DMS53 treated with DMSO at 0.1 percent for 48 hours (cell line): ENCODE measurements around the gene NAV2.
A peak's percentile ranks its signal among the peaks of the same experiment; 100 is the strongest.
"Not testable (repeated sequence)": the region's sequence is repeated elsewhere in the genome, so short reads cannot be mapped to it uniquely, and the experiment has no call there.

ENCODE experiments used
- DNase-seq: peaks from one replicate; lab custom pipeline; 2025; ENCODE audit not compliant: unreplicated experiment; lab: John Stamatoyannopoulos, UW

Gene NAV2

DNA sequence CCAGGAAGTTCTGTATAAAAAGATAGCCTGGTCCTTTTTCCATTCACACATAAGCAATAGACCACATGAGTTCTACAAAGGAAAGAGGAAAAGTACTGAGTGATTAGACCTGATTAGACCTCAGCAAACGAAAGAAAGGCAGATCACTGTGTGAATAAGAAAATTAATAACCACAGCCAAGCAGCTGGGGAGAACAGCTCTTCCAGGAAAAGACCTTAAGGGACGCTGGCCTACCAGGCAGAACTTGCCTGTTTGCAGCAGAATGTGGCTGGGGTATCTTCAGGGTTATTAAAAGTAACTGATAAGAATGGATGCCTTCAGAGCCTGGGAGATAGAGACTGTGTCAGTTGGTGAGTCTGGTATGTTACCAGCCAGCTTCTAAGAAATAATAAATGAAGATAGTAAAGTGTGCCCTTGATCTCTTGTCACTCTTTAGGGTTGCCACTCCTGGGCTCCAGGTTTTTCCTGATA, 274.7 kb downstream of the NAV2 start:
- DNase-seq, result no peak

DNA sequence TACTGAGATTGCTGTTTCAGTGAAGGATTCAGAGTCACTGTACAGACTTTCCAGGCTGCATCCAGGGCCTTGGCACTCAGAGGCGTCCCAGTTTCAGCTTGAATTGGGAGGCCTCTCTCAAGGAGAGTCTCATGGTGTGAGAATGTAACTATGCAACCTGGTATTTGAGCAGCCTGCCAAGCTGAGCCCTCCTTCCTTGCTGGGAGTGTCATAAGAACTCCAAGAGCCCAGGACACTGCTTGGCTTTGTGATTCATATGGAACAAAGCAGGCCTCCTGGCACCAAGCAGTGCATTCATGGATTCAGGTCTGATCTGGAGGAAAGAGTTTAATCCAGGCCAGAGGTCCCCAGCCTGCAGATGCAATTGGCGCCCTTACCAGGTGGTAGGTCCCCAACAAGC, 276.0 kb downstream of the NAV2 start:
- no peak for DNase-seq

DNA sequence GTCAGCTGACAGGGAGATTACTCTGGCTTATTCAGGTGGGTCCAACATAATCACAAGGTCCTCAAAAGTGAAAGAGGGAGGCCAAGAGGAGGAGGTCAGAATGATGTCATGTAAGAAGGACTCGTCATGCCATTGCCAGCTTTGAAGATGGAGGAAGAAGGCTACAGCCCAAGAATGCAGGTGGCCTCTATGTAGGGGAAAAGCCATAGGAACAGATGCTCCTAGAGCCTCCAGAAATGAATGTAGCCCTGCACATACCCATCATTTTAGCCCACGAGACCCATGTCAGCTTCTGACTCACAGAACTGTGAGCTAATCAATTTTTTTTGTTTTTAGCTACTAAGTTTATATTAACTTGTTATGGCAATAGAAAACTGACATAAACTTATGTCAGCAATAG, 276.6 kb downstream of the NAV2 start:
- no peak for DNase-seq

DNA sequence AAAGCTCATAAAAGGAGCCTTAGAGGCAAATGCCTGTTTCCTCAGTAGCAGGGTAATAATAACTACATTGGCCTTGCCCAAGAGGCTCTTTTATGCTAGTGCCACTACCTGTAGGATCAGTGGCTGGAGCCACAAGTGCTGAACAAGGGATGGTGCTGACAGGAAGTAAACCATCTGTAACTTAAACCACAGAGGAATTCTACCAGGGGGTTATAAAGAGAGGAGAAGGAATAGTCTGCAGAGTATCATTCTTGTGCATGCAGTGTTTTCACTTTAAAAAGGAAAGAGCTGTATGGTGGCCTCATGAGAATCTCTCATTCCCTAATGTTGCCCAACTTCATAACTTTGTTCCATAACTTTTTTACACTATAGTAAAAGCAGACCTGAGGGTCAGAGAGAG, 279.5 kb downstream of the NAV2 start:
- DNase-seq, result no peak

DNA sequence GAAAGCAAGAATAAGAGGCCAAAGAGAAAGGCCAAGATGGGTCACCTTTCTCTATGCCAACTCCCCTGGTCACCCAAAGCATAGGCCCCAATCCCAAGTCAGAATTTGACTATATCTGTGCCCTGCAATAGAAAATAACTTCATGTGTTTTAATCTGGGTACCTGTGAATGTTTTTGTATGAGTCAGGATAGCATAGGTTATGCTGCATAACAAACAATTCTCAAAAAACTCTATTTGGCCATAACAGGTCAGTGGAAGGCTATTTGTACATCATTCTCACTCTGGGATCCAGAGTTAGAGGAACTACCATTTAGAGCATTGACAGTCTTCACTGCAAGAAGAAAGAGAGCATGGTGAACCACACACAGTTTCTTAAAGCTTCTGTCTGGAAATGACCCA, 280.4 kb downstream of the NAV2 start:
- DNase-seq, result no peak

DNA sequence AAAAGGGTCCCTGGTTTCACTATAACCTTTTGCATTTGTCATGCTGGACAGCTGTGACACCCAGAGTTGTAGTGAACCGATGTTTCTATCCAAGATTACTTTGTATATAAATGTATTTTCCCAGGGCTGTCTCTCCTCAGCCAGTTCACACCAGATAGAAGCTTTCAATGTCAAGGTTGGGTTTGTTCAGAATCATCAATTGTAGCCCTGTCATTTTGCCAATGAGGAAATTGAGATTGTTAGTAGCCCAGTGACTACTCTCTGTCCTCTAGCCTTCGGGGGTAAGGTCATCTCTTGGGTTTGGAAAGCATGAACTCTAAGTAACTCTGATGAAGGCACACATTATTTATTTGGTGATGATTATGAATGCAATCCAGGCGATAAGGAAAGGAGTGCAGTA, 282.0 kb downstream of the NAV2 start:
- DNase-seq, result peak; percentile 66

DNA sequence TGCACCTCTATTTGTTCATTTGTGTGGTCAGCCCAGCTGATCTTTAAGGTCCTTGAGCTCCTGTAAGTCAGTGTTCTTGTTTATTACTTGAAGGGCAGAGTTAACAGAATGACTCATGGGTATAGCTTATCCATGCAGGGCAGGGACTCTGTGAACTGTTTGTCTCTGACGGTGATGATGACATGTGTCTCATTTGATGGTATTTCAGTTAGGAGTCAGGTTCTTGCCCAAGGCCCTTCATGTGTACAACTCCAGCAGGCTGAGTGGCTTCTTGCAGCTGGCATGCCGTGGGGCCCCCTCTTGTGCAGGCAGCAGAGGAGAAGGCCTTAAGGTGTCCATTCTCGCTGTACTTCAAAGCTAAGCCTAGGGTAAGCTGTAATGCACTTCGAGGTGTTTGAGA, 282.5 kb downstream of the NAV2 start:
- peak; percentile 88 for DNase-seq

DNA sequence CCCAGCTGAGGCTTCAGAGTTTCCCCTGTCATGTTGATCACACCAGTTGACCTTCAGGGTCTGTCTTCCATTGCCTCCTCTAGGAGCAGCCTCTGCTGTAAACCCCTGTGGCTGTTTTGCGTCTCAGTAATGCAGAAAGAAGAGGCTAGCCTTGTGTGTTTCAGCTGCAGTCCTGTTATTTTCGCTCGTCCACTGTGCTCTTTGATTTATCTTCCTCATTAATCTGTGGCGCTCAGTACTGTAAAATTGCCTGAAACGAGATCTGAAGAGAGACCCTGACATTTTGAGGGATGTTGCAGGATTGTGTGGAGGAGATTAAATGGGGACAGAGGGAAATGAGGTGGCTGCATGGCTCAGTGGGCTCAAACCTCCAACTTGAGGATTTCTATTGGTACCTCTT, 283.9 kb downstream of the NAV2 start:
- DNase-seq, result no peak

DNA sequence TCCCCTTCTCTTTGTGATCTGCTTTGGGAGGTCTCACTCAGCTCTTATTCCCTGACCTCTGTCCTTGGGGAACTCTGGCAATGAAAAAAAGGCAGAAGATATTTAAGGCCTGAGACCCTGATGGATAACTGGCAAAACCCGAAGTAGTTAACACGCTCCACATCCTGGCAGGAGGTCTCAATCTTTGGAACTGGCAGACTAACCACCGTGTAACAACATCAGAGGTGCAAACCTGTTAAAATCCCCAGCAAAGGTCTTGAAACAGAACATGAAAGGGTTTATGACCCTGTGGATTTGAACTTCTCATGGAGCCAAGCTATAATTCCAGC, 287.3 kb downstream of the NAV2 start:
- DNase-seq, result no peak

DNA sequence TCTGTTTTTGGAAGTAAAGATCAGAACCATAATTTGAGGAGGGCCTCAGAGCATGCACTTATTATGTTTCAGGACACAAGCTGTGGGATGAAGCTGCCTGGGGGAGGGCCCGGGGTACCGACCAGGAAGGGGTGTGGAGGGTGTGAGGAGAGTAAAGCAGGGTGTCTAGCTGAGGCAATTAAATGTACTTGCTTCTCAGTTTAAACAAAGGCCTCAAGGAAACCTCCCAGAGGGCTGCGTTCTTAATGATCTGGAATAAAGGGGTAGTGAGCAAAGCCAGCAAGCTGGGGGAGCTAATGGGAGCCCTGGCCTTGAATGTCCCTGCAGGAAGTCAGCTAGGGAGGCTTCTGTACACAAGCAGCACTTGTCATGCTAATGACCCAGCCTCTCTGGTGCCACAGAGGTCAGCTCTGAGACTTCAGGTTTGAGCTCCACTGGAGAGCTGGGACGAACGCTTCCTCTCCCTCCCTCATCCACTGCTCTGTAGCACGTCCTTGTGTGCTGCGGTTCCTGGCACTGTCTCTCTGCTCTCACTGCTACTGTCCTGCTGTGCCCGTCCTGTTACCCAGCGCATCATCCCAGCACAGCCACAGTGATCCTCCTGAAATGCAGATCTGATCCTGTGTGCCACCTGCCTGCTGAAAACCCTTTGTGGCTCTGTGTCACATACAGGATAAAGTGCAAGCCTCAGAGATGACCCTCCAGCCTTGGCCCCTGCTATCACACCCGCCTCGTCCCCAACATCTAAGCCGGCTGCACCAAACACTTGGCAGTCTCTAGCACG, 287.9 kb downstream of the NAV2 start:
- DNase-seq, result peak; percentile 93

DNA sequence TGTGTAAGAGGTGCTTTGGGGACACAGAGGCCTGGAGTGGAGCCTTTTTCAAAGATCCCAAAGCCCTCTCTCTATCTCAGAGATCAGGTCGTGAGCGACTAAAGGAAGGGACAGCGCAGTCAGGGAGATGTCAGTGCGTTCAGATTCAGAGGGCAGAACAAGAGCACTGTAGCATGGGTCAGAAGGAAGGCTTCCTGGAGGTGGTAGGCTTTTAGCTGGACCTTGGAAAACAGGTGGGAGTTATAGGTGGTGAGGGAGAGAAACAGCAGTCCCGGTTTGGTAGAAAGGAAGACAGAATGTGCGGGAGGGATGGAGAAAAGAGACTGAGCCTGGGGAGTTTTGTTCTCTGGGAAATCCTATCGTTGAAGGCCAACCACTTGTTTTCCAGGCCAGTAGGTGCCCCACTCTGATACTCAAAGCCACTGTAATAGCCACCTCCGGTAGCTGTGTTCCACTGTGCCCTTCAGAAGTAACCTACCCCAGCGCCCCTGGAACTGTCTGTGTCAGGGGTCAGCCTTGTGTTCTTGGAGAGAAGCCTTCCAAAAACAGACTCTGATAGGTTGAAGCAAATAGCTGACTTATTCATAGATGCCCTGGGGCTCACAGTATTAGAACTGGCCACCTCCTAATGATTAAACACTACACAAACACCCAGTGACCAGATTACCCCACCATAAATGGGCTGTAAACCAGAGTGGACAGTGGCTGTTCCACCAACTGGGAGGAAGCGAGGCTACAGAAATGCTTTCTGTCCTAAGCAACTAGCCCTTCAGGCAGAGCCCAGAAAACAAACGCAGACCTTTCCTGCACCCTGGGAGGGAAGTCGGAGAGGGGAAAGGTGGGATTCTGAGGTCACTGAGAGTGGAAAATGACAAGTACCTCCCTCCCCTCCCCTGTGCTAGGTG, 289.9 kb downstream of the NAV2 start:
- no peak for DNase-seq

DNA sequence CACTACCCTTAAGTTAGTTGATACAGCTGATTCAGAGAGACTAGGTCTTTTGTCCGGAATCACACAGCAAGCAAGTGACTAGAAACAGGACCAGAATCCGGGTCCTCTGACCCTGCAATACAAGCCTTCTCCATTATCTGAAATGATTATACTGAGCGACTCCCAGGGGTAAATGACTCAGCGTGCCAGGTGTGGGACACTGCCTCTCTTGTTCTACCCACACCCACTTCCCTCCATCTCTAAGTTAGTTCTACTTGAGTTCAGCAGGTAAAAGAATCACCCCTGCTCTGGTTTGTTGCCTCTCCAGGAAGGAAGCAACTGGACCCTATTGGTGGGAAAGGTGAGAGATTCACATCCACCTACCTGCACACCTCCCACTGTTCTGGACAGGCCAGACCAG, 290.7 kb downstream of the NAV2 start:
- DNase-seq, result peak; percentile 36

DNA sequence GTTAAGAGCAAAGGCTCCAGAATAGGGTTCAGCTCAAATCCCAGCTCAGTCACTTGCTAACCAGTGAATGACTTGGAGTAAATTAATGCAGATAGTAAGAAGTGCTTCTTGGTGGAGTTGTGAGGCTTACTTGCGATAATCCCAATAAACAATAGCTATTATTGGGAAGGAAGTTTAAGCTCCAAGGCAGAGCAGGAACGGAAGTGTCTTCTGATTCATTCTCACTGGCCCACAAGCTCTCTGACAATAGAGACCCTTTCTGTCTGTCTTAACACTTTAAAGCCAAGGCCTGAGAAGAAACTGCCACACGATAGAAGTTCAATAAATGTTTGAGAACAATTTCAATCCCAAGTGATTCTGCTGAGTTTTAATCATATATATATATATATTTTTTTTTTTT, 292.2 kb downstream of the NAV2 start:
- no peak for DNase-seq

DNA sequence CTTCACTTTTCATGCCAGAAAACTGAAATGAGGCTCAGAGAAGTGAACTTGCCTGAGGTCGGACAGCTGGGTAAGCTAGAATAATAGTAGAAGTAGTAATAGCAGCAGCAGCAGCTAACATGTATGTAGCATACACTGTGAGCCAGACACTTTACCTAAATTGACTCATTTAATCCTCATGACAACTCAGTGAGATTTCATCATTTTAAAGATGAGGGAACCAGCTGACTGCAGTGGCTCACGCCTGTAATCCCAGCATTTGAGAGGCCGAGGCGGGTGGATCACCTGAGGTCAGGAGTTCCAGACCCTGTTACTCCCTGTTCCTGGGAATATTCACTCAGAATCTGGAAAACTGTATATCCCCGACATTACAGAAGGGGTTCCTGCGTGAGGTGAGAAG, 293.1 kb downstream of the NAV2 start:
- DNase-seq, result no peak

DNA sequence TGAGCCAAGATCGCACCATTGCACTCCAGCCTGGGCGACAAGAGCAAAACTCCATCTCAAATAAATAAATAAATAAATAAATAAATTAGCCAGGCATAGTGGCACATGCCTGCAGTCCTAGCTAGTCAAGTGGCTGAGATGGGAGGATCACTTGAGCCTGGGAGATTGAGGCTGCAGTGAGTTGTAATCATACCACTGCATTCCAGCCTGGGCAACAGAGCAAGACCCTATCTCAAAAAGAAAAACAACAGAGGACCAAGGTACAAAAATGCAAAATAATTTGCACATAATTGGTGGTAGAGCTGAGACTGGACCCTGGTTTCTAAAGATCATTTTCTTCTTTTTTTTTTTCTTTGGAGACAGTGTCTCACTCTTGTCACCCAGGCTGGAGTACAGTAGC, 294.0 kb downstream of the NAV2 start:
- not testable (repeated sequence) for DNase-seq

DNA sequence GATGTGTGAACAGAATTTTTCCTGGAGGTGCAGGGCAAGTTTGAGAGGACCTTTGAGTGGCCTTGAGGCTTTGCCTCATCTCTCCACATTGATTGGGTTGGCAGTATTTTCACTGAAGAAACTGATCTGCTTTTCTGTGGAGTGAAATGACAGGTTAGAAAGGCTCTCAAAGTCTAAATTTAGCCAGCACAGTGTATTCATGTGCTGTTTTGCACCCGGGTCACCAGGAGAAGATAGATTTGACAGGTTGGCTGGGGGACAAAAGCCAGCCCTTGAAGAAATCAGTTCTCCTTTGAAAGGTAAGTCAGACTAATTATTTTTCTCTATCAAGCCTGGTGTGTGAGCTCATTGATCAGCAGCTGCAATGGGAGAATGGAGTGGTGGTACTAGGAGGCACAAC, 294.7 kb downstream of the NAV2 start:
- DNase-seq, result no peak

DNA sequence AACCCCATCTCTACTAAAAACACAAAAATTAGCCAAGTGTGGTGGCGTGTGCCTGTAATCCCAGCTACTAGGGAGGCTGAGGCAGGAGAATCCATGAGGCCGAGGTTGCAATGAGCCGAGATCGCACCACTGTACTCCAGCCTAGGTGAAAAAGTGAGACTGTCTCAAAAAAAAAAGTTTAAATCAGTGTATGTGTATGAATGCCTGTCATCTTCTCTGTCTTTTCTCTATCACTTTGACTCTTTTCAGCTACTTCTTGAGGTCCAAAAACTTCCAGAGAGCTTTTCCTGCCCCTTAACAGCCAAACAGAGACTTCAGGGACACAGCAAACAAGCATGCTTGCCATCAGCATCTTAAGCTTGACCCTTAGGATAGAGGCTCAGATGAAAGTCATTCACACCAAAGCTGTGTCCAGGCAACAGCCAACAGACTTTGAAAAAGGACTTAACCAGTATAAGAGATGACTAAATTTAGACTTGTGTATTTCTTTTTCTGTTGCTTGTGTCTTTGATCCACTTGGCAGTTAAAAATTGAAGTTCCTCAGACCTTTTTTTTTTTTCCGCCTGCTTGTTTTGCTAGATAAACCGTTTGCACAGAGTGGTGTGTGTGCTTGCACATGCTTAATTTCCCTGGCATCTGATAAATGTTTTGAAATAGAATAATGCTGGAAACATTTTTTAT, 295.7 kb downstream of the NAV2 start:
- no peak for DNase-seq

DNA sequence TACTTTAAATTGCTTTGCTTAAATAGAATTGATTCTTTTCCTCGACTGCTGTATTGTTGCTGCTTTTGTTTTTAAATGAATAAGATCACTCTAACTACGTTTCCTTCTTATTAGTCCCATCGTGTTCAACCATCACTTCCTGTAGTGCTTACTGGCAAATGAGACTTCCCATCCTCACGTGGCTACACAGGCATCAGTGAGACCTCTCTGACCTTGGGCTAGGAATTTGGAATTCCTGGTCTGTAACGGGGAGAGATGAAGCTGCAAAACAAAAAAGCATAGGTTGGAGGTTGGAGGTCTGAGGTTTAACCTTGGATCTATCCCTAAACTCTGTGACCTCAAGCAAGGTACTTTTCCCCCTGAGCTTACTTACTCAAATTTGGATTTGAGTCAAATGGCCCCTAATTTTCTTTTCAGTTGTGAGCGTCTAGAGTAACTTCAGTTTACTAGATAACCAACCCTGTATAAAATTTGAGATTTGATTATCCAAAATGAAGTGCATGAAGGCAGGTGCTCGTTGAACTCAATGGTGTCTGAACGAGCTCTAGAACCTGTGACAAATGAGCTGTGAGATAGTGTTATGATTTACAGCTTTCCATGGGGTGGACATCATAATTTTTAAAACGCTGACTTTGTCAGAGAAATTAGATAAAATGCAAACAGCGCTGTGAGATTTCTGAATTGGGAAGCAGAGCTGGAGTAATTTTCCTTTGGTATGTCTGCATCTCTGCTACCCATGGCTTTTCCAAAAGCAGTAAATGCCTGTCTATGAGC, 296.4 kb downstream of the NAV2 start:
- DNase-seq, result no peak

DNA sequence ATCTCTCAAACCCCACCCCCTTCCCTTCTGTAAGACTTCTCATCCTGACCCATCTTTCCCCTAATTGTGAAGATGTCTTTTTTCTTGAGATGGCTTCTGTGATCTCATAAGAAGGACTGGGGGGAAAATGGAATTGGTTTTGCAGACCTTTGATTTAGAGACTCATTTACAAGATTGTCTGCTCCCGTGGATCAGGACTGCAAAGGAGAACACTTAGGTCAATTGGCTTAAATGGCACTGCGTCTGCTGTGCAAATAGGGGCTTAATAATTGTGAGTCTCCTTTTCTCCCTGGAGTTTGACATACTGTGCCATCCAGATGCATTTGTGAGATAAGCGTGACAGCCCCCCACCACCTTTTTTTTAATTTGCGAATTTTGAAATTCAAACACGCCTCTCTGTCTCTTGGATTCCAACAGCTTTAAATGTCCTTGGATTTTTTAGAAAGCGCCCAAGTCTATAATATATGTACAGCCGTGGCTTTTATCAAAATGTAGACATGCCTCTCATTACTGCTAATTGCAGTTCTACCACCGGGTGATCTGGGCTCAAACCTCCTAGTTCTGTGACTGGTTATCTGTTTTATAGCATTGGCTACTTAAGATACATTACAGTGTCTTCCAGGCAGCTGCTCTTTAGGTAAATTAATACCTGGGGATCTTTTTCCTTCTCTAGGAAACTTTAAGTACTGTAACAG, 297.7 kb downstream of the NAV2 start:
- DNase-seq, result no peak

DNA sequence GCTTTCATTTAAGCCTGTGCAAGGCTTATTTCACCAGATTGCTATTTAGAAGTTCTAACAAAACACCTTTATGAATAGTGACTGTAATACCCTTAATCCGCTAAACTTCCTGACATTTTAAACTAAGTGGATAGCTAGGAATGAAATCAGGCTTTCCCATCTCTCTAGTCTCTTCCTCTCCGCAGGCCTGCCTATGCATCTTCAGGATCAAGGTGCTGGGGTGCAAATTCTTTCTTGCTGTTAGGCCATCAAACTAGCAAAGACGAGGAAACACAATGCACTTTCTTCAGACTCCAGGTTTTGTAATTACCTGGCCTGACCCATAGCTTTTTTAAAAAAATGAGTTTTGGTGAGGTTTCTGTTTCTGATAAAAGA, 298.2 kb downstream of the NAV2 start:
- no peak for DNase-seq
